ENCODE data around the gene FGFBP1.

DNA sequence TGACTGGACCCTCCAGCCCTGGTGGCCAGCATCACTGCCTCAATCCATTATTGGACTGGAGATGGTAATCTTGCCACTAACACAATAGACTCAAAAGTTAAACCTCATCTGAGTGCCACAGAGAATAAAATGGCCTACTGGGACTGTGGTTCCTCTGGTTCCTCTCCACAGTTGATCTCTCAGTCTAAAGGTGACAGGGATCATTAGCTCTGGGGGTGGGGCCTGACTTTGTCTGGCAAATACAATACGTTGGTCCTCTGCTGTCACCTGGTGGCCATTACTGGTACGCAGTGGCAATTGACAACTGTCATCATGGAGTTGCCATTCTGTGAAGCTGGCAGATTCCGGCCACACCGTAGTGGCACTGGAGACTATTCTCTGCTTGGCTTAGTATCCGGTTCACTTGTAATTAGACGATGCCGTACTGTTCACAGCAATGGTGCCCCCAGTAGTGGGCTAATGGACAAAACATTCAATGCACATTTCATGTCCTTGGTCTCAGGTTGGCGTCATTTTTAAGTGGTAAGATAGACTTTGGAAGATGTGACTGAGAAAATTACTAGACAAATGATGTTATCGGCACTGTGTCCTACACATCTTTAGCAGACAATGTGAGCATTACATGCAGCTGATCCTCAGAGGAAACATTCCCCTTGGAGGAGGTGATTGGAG lies 17.8 kb upstream of the FGFBP1 start:
- TF ChIP-seq, protein P1, sequence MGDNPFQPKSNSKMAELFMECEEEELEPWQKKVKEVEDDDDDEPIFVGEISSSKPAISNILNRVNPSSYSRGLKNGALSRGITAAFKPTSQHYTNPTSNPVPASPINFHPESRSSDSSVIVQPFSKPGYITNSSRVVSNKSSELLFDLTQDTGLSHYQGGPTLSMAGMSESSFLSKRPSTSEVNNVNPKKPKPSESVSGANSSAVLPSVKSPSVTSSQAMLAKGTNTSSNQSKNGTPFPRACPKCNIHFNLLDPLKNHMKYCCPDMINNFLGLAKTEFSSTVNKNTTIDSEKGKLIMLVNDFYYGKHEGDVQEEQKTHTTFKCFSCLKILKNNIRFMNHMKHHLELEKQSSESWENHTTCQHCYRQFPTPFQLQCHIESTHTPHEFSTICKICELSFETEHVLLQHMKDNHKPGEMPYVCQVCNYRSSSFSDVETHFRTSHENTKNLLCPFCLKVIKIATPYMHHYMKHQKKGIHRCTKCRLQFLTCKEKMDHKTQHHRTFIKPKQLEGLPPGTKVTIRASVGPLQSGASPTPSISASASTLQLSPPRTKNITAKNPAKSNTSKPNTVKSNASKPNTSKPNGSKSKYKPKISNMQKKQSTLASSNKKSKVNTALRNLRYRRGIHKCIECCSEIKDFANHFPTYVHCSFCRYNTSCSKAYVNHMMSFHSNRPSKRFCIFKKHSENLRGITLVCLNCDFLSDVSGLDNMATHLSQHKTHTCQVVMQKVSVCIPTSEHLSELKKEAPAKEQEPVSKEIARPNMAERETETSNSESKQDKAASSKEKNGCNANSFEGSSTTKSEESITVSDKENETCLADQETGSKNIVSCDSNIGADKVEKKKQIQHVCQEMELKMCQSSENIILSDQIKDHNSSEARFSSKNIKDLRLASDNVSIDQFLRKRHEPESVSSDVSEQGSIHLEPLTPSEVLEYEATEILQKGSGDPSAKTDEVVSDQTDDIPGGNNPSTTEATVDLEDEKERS (tag by site-specific recombination; IDR thresholded peaks at IDR 0.05): no peak
- TF ChIP-seq, protein P2, sequence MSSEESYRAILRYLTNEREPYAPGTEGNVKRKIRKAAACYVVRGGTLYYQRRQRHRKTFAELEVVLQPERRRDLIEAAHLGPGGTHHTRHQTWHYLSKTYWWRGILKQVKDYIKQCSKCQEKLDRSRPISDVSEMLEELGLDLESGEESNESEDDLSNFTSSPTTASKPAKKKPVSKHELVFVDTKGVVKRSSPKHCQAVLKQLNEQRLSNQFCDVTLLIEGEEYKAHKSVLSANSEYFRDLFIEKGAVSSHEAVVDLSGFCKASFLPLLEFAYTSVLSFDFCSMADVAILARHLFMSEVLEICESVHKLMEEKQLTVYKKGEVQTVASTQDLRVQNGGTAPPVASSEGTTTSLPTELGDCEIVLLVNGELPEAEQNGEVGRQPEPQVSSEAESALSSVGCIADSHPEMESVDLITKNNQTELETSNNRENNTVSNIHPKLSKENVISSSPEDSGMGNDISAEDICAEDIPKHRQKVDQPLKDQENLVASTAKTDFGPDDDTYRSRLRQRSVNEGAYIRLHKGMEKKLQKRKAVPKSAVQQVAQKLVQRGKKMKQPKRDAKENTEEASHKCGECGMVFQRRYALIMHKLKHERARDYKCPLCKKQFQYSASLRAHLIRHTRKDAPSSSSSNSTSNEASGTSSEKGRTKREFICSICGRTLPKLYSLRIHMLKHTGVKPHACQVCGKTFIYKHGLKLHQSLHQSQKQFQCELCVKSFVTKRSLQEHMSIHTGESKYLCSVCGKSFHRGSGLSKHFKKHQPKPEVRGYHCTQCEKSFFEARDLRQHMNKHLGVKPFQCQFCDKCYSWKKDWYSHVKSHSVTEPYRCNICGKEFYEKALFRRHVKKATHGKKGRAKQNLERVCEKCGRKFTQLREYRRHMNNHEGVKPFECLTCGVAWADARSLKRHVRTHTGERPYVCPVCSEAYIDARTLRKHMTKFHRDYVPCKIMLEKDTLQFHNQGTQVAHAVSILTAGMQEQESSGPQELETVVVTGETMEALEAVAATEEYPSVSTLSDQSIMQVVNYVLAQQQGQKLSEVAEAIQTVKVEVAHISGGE (tag by site-specific recombination; conservative IDR thresholded peaks at IDR 0.05; ENCODE audit: low read depth): no peak
- TF ChIP-seq ZNF350 (tag by site-specific recombination; IDR thresholded peaks at IDR 0.05) (no peak), REPIN1 (tag by site-specific recombination; IDR thresholded peaks at IDR 0.05; ENCODE audit: low read depth) (no peak), FEZF1 (tag by site-specific recombination; IDR thresholded peaks at IDR 0.05) (no peak), ZFP41 (tag by site-specific recombination; IDR thresholded peaks at IDR 0.05; ENCODE audit: borderline replicate concordance) (no peak), SALL2 (tag by site-specific recombination; IDR thresholded peaks at IDR 0.05; ENCODE audit: borderline replicate concordance) (no peak), ZNF670 (tag by site-specific recombination; IDR thresholded peaks at IDR 0.05; ENCODE audit: low read depth) (no peak)
- TF ChIP-seq, protein P3, sequence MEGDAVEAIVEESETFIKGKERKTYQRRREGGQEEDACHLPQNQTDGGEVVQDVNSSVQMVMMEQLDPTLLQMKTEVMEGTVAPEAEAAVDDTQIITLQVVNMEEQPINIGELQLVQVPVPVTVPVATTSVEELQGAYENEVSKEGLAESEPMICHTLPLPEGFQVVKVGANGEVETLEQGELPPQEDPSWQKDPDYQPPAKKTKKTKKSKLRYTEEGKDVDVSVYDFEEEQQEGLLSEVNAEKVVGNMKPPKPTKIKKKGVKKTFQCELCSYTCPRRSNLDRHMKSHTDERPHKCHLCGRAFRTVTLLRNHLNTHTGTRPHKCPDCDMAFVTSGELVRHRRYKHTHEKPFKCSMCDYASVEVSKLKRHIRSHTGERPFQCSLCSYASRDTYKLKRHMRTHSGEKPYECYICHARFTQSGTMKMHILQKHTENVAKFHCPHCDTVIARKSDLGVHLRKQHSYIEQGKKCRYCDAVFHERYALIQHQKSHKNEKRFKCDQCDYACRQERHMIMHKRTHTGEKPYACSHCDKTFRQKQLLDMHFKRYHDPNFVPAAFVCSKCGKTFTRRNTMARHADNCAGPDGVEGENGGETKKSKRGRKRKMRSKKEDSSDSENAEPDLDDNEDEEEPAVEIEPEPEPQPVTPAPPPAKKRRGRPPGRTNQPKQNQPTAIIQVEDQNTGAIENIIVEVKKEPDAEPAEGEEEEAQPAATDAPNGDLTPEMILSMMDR (tag by site-specific recombination; IDR thresholded peaks at IDR 0.05): peak; percentile 56
- TF ChIP-seq, protein P4, sequence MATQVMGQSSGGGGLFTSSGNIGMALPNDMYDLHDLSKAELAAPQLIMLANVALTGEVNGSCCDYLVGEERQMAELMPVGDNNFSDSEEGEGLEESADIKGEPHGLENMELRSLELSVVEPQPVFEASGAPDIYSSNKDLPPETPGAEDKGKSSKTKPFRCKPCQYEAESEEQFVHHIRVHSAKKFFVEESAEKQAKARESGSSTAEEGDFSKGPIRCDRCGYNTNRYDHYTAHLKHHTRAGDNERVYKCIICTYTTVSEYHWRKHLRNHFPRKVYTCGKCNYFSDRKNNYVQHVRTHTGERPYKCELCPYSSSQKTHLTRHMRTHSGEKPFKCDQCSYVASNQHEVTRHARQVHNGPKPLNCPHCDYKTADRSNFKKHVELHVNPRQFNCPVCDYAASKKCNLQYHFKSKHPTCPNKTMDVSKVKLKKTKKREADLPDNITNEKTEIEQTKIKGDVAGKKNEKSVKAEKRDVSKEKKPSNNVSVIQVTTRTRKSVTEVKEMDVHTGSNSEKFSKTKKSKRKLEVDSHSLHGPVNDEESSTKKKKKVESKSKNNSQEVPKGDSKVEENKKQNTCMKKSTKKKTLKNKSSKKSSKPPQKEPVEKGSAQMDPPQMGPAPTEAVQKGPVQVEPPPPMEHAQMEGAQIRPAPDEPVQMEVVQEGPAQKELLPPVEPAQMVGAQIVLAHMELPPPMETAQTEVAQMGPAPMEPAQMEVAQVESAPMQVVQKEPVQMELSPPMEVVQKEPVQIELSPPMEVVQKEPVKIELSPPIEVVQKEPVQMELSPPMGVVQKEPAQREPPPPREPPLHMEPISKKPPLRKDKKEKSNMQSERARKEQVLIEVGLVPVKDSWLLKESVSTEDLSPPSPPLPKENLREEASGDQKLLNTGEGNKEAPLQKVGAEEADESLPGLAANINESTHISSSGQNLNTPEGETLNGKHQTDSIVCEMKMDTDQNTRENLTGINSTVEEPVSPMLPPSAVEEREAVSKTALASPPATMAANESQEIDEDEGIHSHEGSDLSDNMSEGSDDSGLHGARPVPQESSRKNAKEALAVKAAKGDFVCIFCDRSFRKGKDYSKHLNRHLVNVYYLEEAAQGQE (tag by site-specific recombination; IDR thresholded peaks at IDR 0.05): no peak

Data from HEK293 (cell line).